CD4-positive, alpha-beta T cell treated with Interleukin-12 subunit alpha and Interleukin-12 subunit beta, for 1 hour (primary cell): ENCODE data around the gene ACD.

Experiments
- DNase-seq: peaks from one replicate; pipeline ENCODE4 v3.0.0-alpha.2; 2020

ACD gene

GRCh38 chr16:67661101-67661761 is 1.2 kb upstream of the ACD start:
- DNase-seq, result no peak

GRCh38 chr16:67660564-67661028 is 536 bp upstream of the ACD start, which contains the start of gene PARD6A:
Gene PARD6A (plus strand): TSS chr16:67660960. CDS start chr16:67661039, 79 bp downstream.
- peak; percentile 98 for DNase-seq

- no peak for DNase-seq
Measured at GRCh38 chr16:67658849-67659674, 998 bp downstream of the ACD start.

GRCh38 chr16:67657751-67658518 is 2.1 kb downstream of the ACD start:
- no peak for DNase-seq

- DNase-seq, result no peak
Measured at GRCh38 chr16:67657017-67657608, 2.9 kb downstream of the ACD start.

GRCh38 chr16:67656344-67657016 is 3.6 kb downstream of the ACD start:
- DNase-seq, result no peak

- DNase-seq, result no peak
Measured at GRCh38 chr16:67655363-67655762, 4.7 kb downstream of the ACD start.

GRCh38 chr16:67654403-67654911 is 5.6 kb downstream of the ACD start:
- DNase-seq, result no peak

GRCh38 chr16:67653789-67654402 is 6.2 kb downstream of the ACD start:
- no peak for DNase-seq

GRCh38 chr16:67653128-67653788 is 6.8 kb downstream of the ACD start:
- no peak for DNase-seq

- no peak for DNase-seq
Measured at GRCh38 chr16:67652578-67653127, 7.4 kb downstream of the ACD start.

GRCh38 chr16:67651847-67652246 is 8.2 kb downstream of the ACD start:
- no peak for DNase-seq

- DNase-seq, result no peak
Measured at GRCh38 chr16:67651039-67651438, 9.0 kb downstream of the ACD start.

GRCh38 chr16:67650023-67650422 is 10.0 kb downstream of the ACD start:
- DNase-seq, result no peak

- no peak for DNase-seq
Measured at GRCh38 chr16:67649494-67649931, 10.5 kb downstream of the ACD start.

GRCh38 chr16:67648764-67649407 is 11.2 kb downstream of the ACD start:
- DNase-seq, result no peak

GRCh38 chr16:67648088-67648763 is 11.8 kb downstream of the ACD start:
- DNase-seq, result no peak

- no peak for DNase-seq
Measured at GRCh38 chr16:67647681-67648080, 12.4 kb downstream of the ACD start.

GRCh38 chr16:67647111-67647651 is 12.9 kb downstream of the ACD start:
- no peak for DNase-seq
